SU-DHL-6 (cell line): ENCODE results near the gene THSD7A.

Experiments used
- H2AFZ ChIP-seq: fragments of 200-600 bp; sonication (generic); 2 replicates; pipeline ENCODE4 v1.6.1; 2014; ENCODE audit warnings: low read depth, mild to moderate bottlenecking, moderate library complexity, mixed read lengths, antibody characterized with exemption, low read length; ENCODE audit not compliant: severe bottlenecking
- H3F3A ChIP-seq: fragments of 200-600 bp; shearing (Covaris generic); 2 replicates; pipeline ENCODE4 v1.6.0; 2016; ENCODE audit warnings: antibody characterized with exemption, mild to moderate bottlenecking; ENCODE audit not compliant: insufficient read depth
- H3K27ac ChIP-seq: fragments of 200-600 bp; sonication (generic); 2 replicates; pipeline ENCODE4 v1.5.1; 2016; ENCODE audit warnings: low read depth, mild to moderate bottlenecking, low read length, moderate library complexity, mixed read lengths
- H3K27me3 ChIP-seq: fragments of 200-600 bp; sonication (generic), shearing (Covaris generic); 2 replicates; pipeline ENCODE4 v1.6.0; 2014; ENCODE audit warnings: mild to moderate bottlenecking, low read length
- H3K36me3 ChIP-seq: fragments of 200-600 bp; sonication (generic); 2 replicates; pipeline ENCODE4 v1.6.1; 2014; ENCODE audit warnings: mild to moderate bottlenecking, low read length, mixed read lengths
- H3K4me2 ChIP-seq: fragments of 300-600, 200-600 bp; shearing (Covaris generic), sonication (generic); 2 replicates; pipeline ENCODE4 v1.6.0; 2014; ENCODE audit warnings: low read length, low read depth, mild to moderate bottlenecking; ENCODE audit not compliant: poor library complexity, severe bottlenecking
- H3K4me3 ChIP-seq: fragments of 200-600 bp; sonication (generic); 2 replicates; pipeline ENCODE4 v1.5.1; 2014; ENCODE audit warnings: antibody characterized with exemption, low read length, mild to moderate bottlenecking, mixed read lengths; ENCODE audit not compliant: insufficient read depth, poor library complexity, severe bottlenecking
- H3K79me2 ChIP-seq: fragments of 200-600 bp; sonication (generic); 2 replicates; pipeline ENCODE4 v1.6.1; 2014; ENCODE audit warnings: mild to moderate bottlenecking, low read length, moderate library complexity; ENCODE audit not compliant: insufficient read depth
- H3K9ac ChIP-seq: fragments of 200-600 bp; sonication (generic); 2 replicates; pipeline ENCODE4 v1.7.0; 2014; ENCODE audit warnings: mild to moderate bottlenecking, low read length
- H3K9me2 ChIP-seq: fragments of 200-600 bp; sonication (generic); replicated peaks from 2 replicates; pipeline ENCODE4 v1.6.1; 2014; ENCODE audit warnings: low read length; ENCODE audit not compliant: insufficient read depth
- H3K9me3 ChIP-seq: fragments of 200-600 bp; sonication (generic); 2 replicates; pipeline ENCODE4 v1.6.1; 2014; ENCODE audit warnings: low read length, mixed read lengths; ENCODE audit not compliant: insufficient read depth
- H4K20me1 ChIP-seq: fragments of 200-600 bp; sonication (generic); 2 replicates; pipeline ENCODE4 v1.6.1; 2014; ENCODE audit warnings: low read depth, mild to moderate bottlenecking, antibody characterized with exemption, low read length, moderate library complexity, mixed read lengths
- CTCF ChIP-seq: fragments of 200-600 bp; sonication (generic); IDR thresholded peaks from one replicate; pipeline ENCODE4 v1.5.1; 2017; ENCODE audit warnings: antibody characterized with exemption, mild to moderate bottlenecking, low read length, moderate library complexity; ENCODE audit not compliant: insufficient read depth, poor library complexity, severe bottlenecking
- EZH2phosphoT487 ChIP-seq: fragments of 200-600 bp; sonication (generic), shearing (Covaris generic); conservative IDR thresholded peaks from 2 replicates; pipeline ENCODE4 v1.6.1; 2018; ENCODE audit warnings: mild to moderate bottlenecking, antibody characterized with exemption, low read length, moderate library complexity, mixed read lengths

Gene THSD7A

GRCh38 chr7:11742496-11742895 is 89.5 kb downstream of the THSD7A start:
- Histone ChIP-seq H2AFZ (no peak overlapping the region), H3K36me3 (no peaks in the 10 kb centered on the region), H3F3A (no peaks in the 10 kb centered on the region), H3K9me3 (0 out of 2 replicates have a peak, but pooled peaks cover 3% of the 10 kb centered on the region), H3K27ac (no peak overlapping the region), H3K4me2 (no peak overlapping the region), H3K9ac (no peak overlapping the region), H3K27me3 (no peaks in the 10 kb centered on the region), H3K79me2 (no peaks in the 10 kb centered on the region), H3K9me2 (no peaks in the 10 kb centered on the region), H3K4me3 (no peak overlapping the region), H4K20me1 (no peaks in the 10 kb centered on the region)
- no peak for TF ChIP-seq EZH2phosphoT487
- TF ChIP-seq CTCF = no peak

- Histone ChIP-seq H2AFZ (no peak overlapping the region), H3K4me2 (no peak overlapping the region), H3K9me2 (no peaks in the 10 kb centered on the region), H3K9ac (no peak overlapping the region), H3K4me3 (no peak overlapping the region), H3K79me2 (no peaks in the 10 kb centered on the region), H3F3A (no peaks in the 10 kb centered on the region), H3K36me3 (no peaks in the 10 kb centered on the region), H3K27me3 (no peaks in the 10 kb centered on the region), H3K9me3 (no peaks in the 10 kb centered on the region), H3K27ac (no peak overlapping the region), H4K20me1 (no peaks in the 10 kb centered on the region; the same call in 1 of the 2 replicates)
- TF ChIP-seq CTCF (no peak), EZH2phosphoT487 (no peak)
Observed at GRCh38 chr7:11737723-11738122, 94.3 kb downstream of the THSD7A start.

GRCh38 chr7:11732207-11732606 is 99.8 kb downstream of the THSD7A start:
- Histone ChIP-seq H3K27me3 (no peaks in the 10 kb centered on the region), H3K4me2 (no peak overlapping the region)

More at GRCh38 chr7:11732207-11732606, 99.8 kb downstream of the THSD7A start:
- H3K4me3 ChIP-seq = no peak overlapping the region
- H3K36me3 ChIP-seq = no peaks in the 10 kb centered on the region
- no peaks in the 10 kb centered on the region; the same call in 1 of the 2 replicates for H4K20me1 ChIP-seq
- no peak overlapping the region for H3K27ac ChIP-seq
- no peaks in the 10 kb centered on the region for H3K9me3 ChIP-seq
- H3K9ac ChIP-seq = no peak overlapping the region
- H3F3A ChIP-seq = no peaks in the 10 kb centered on the region
- no peaks in the 10 kb centered on the region for H3K9me2 ChIP-seq
- H3K79me2 ChIP-seq = no peaks in the 10 kb centered on the region
- H2AFZ ChIP-seq = no peak overlapping the region
- no peak for TF ChIP-seq CTCF
- no peak for TF ChIP-seq EZH2phosphoT487
